ENCODE data around the gene GPRIN3. TPM values are rescaled to one million over a fixed set of nuclear protein-coding genes. Genes with fewer than 3 reads are reported as not detected.

Gene GPRIN3
- total RNA-seq, 1 donor from 2014 or later = 34.2 TPM

- H3K9me3 ChIP-seq = no peaks in the 10 kb centered on the region
- H3K27ac ChIP-seq = no peak overlapping the region
- H3K27me3 ChIP-seq (ENCODE audit: low read depth) = no peaks in the 10 kb centered on the region
- H3K4me3 ChIP-seq = no peak overlapping the region
- ATAC-seq (no peak), DNase-seq (no peak)
- H3K4me1 ChIP-seq = no peaks in the 10 kb centered on the region
- TF ChIP-seq CTCF (IDR thresholded peaks at IDR 0.05) = no peak
- intact Hi-C loops (cut with DNase I) = no loop called here
- no peaks in the 10 kb centered on the region for H3K36me3 ChIP-seq
Measured at GRCh38 chr4:89351201-89351600, 43.6 kb upstream of the GPRIN3 start.

GRCh38 chr4:89347363-89348025 is 39.9 kb upstream of the GPRIN3 start:
- Histone ChIP-seq H3K27ac (no peak overlapping the region), H3K4me3 (no peak overlapping the region), H3K36me3 (no peaks in the 10 kb centered on the region), H3K27me3 (ENCODE audit: low read depth) (no peaks in the 10 kb centered on the region), H3K9me3 (no peaks in the 10 kb centered on the region), H3K4me1 (no peaks in the 10 kb centered on the region)
- ATAC-seq (no peak), DNase-seq (no peak)
- intact Hi-C loops (cut with DNase I) = no loop called here
- TF ChIP-seq CTCF (IDR thresholded peaks at IDR 0.05) = no peak

- Histone ChIP-seq H3K27me3 (ENCODE audit: low read depth) (no peaks in the 10 kb centered on the region), H3K27ac (no peak overlapping the region), H3K4me1 (no peaks in the 10 kb centered on the region), H3K4me3 (no peak overlapping the region), H3K9me3 (no peaks in the 10 kb centered on the region), H3K36me3 (no peaks in the 10 kb centered on the region)
- DNase-seq = no peak
- intact Hi-C loops (cut with DNase I) = no loop called here
- no peak for ATAC-seq
- no peak for TF ChIP-seq CTCF (IDR thresholded peaks at IDR 0.05)
Measured at GRCh38 chr4:89344571-89344970, 37.0 kb upstream of the GPRIN3 start.

- Histone ChIP-seq H3K27ac (no peak overlapping the region), H3K36me3 (no peaks in the 10 kb centered on the region), H3K4me1 (no peaks in the 10 kb centered on the region), H3K9me3 (no peaks in the 10 kb centered on the region), H3K4me3 (no peak overlapping the region), H3K27me3 (ENCODE audit: low read depth) (no peaks in the 10 kb centered on the region)
- TF ChIP-seq CTCF (IDR thresholded peaks at IDR 0.05) = no peak
- DNase-seq = no peak
- no peak for ATAC-seq
- intact Hi-C loops (cut with DNase I) = no loop called here
Measured at GRCh38 chr4:89338206-89338605, 30.6 kb upstream of the GPRIN3 start.

- Histone ChIP-seq H3K4me1 (no peaks in the 10 kb centered on the region), H3K36me3 (no peaks in the 10 kb centered on the region), H3K4me3 (no peak overlapping the region), H3K27ac (no peak overlapping the region), H3K27me3 (ENCODE audit: low read depth) (no peaks in the 10 kb centered on the region), H3K9me3 (no peaks in the 10 kb centered on the region)
- intact Hi-C loops (cut with DNase I) = no loop called here
- no peak for TF ChIP-seq CTCF (IDR thresholded peaks at IDR 0.05)
- ATAC-seq (no peak), DNase-seq (no peak)
Measured at GRCh38 chr4:89337681-89338080, 30.1 kb upstream of the GPRIN3 start.
